Activated naive CD8-positive, alpha-beta T cell treated with anti-CD3 and anti-CD28 coated beads for 36 hours (primary cell): ENCODE data around the gene GFPT1. TPM values are rescaled to one million over a fixed set of nuclear protein-coding genes. Genes with fewer than 3 reads are reported as not detected.

ENCODE experiments used
- DNase-seq: peaks from one replicate; pipeline ENCODE4 v3.0.0; 2021
- H3K27ac Mint-ChIP-seq: one replicate; pipeline ENCODE4 v1.8.0; 2022; ENCODE audit warnings: mild to moderate bottlenecking, moderate library complexity, mixed read lengths
- H3K27me3 Mint-ChIP-seq: one replicate; pipeline ENCODE4 v1.8.0; 2022; ENCODE audit warnings: mild to moderate bottlenecking, mixed read lengths
- H3K36me3 Mint-ChIP-seq: one replicate; pipeline ENCODE4 v1.8.0; 2021; ENCODE audit warnings: mild to moderate bottlenecking, mixed read lengths
- H3K4me1 Mint-ChIP-seq: one replicate; pipeline ENCODE4 v1.8.0; 2021; ENCODE audit warnings: mixed read lengths
- H3K4me3 Mint-ChIP-seq: one replicate; pipeline ENCODE4 v1.8.0; 2022; ENCODE audit warnings: mild to moderate bottlenecking, moderate library complexity, mixed read lengths
- H3K9me3 Mint-ChIP-seq: one replicate; pipeline ENCODE4 v1.8.0; 2022; ENCODE audit warnings: mixed read lengths
- total RNA-seq, 2 experiments: library from RNA; stranded (reverse); gene quantifications; one replicate each; pipeline ENCODE4 v1.2.3, GENCODE V29; 2021

The GFPT1 gene
- total RNA-seq, 2 experiments from 2014 or later = 34.3 to 35.7 TPM

DNA sequence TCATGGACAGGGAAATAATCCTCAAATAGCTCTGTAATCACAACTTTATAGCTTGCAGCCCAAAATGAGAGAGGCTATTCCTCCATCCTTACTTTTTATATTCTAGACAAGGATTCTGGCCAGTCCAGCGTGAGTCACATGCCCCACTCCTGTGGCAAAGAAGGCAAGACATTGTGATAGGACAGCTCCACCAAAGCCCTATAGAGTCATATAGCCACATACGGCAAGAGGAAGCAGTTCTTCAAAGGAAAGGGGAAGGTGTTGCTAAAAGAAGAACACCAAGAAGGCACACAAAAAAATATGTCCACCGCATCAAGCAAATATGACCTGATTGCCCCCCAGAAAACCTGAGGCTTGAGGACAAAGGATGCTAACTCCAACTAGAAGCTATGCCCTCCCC, 3.4 kb upstream of the GFPT1 start:
- no peaks in the 10 kb centered on the region for H3K9me3 Mint-ChIP-seq
- H3K4me1 Mint-ChIP-seq = peaks cover 17% of the 10 kb centered on the region
- H3K36me3 Mint-ChIP-seq = peaks cover 17% of the 10 kb centered on the region
- no peak overlapping the region for H3K4me3 Mint-ChIP-seq
- no peak overlapping the region for H3K27ac Mint-ChIP-seq
- DNase-seq = no peak
- H3K27me3 Mint-ChIP-seq = no peaks in the 10 kb centered on the region

DNA sequence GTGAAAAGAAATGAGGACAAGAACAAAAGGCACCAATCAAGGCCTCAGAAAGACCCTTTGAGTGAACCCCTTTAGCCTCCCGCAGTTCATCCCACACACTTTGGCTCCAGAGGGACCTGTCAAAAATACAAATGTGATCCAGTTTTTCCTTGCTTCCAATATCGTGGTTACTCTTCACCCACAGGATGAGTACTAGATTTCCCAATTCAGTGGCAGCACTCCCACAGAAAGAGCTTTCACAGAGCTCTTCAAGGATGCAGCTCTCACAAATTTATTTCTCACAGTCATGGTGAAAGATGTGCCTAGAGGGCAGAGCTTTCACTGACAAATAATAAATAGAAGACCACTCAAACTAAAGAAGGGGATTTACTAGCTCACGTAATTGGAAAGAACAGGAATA, 3.0 kb upstream of the GFPT1 start:
- peaks cover 18% of the 10 kb centered on the region for H3K4me1 Mint-ChIP-seq
- H3K36me3 Mint-ChIP-seq = peaks cover 15% of the 10 kb centered on the region
- no peak for DNase-seq
- H3K9me3 Mint-ChIP-seq = no peaks in the 10 kb centered on the region
- H3K4me3 Mint-ChIP-seq = no peak overlapping the region
- no peaks in the 10 kb centered on the region for H3K27me3 Mint-ChIP-seq
- no peak overlapping the region for H3K27ac Mint-ChIP-seq

DNA sequence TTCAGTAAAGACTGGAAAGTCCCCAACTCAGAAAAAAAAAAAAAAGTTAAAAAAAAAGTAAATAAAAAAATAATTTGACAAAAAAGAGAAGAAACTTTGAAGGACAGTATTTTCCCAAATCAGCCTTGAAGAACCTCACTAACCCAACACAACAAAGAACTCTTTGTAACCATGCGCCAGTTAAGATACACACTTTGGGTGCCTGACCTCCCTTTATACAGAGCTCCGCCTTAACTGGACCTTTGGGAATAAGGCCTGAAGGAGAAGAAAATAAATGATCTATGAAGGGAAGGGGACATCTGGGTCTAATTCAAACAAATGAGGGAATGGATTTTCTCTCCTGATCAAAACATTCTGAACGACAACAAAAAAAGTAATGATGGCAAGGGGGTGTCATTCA, 2.2 kb upstream of the GFPT1 start:
- no peaks in the 10 kb centered on the region for H3K9me3 Mint-ChIP-seq
- no peaks in the 10 kb centered on the region for H3K27me3 Mint-ChIP-seq
- H3K4me3 Mint-ChIP-seq = no peak overlapping the region
- DNase-seq = no peak
- no peak overlapping the region for H3K27ac Mint-ChIP-seq
- peaks cover 8% of the 10 kb centered on the region for H3K36me3 Mint-ChIP-seq
- peaks cover 20% of the 10 kb centered on the region for H3K4me1 Mint-ChIP-seq

DNA sequence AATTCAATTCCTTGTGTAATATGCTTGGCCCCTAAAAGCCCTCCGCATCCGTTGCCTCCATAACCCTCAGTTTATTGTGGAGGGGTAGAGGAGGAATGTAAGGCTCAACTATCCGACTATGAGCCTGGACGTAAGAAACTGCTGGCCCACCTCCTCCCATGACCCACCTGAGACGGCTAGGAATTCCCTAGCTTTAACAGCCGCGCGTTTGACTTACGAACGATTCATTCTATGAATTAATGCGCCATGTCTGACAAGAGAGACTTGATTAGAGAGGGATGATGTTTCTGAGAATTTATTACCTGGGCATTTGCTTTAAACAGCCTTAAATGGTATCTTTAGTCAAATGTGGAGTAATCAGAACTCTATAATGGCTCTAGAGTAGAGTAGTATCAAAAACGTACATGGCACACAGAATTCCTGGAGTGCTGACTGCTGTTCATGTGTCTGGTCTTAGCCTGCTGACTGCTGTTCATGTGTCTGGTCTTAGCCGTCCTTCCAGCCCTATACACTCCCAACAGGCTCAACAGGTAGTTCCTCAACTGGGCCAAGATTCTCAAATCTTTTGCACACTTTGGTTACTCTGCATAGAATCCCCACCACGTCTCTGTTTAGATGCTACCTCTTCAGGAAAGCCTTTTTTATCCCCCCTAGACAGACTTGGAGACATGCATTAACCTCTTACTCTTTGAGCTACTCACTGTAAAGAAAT, 899 bp upstream of the GFPT1 start:
- Mint-ChIP-seq H3K36me3 (peaks cover 2% of the 10 kb centered on the region), H3K27me3 (no peaks in the 10 kb centered on the region), H3K4me3 (peak overlapping the region; percentile 91), H3K4me1 (peaks cover 27% of the 10 kb centered on the region), H3K27ac (peak overlapping the region; percentile 88), H3K9me3 (no peaks in the 10 kb centered on the region)
- DNase-seq = no peak

DNA sequence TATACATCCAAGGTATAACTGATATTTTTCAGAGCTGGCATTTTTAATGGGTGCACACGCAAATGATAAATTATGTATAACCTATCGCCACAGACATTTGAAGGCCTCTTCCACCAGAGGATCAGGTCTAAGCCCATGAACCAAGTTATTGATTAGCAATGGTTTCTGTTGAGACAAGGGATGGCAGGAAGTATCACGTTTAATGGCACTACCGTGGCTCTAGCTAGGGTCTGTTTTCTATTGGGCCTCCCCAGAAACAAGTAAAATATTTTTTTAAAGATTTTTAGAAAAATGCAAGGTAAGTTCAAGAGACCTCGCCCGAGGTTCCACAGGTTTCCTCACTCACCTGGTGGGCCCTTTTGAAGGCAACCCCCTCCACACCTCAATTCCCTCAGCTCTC, 667 bp downstream of the GFPT1 start:
- Mint-ChIP-seq H3K4me3 (peak overlapping the region; percentile 91), H3K27ac (peak overlapping the region; percentile 79), H3K4me1 (peaks cover 38% of the 10 kb centered on the region), H3K27me3 (no peaks in the 10 kb centered on the region), H3K36me3 (peaks cover 8% of the 10 kb centered on the region), H3K9me3 (no peaks in the 10 kb centered on the region)
- DNase-seq = no peak

DNA sequence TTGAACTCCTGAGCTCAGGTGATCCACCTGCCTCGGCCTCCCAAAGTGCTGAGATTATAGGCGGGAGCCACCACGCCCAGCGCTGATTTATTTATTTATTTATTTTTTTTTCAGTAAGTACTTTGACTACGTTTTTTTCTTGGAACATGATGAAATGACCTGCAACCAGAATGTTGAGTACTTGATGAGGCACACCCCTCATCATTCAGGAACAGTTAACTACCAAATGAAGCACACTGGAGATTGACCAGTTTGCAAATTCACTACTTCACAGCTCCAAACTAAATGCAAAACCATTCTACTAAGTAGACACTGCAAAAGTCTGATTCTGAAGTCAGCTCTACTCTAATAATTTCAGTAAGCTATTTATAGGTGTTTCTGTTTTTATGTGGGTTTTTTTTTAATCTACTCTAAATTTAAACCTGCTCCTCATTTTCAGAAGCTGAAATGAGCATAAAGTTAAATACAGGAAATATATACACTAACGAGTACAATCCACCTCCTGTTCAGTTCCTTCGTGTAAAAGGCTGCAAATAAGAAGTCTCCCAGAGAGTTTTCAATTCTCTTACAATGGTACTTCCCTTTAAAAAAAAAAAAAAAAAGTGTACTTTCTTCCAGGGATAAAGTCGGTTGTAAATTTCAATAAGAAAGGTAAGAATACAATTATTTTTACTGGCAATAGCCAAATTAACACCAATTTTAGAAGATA, 1.4 kb downstream of the GFPT1 start:
- Mint-ChIP-seq H3K27ac (no peak overlapping the region), H3K9me3 (no peaks in the 10 kb centered on the region), H3K4me3 (peak overlapping the region; percentile 91), H3K4me1 (peaks cover 41% of the 10 kb centered on the region), H3K27me3 (no peaks in the 10 kb centered on the region), H3K36me3 (peaks cover 9% of the 10 kb centered on the region)
- no peak for DNase-seq

DNA sequence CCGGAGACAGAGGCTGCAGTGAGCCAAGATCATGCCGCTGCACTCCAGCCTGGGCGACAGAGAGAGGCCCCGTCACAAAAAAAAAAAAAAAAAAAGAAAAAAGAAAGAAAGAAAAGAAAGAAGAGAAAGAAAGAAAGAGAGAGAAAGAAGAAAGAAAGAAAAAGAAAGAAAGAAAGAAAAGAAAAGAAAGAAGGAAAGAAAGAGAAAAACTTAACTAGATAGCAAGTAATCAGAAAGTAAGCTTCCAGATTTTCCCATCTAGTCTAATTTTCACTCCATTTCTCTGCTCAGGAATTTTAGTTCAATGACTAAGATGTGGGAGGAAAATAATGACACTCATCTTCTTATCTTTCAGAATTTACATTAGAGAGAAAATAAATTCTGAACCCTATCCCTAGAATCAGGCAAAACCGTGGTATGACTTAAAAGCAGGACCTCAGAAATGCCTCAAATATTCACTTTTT, 2.4 kb downstream of the GFPT1 start:
- peaks cover 44% of the 10 kb centered on the region for H3K4me1 Mint-ChIP-seq
- no peaks in the 10 kb centered on the region for H3K9me3 Mint-ChIP-seq
- H3K27ac Mint-ChIP-seq = no peak overlapping the region
- DNase-seq = no peak
- peaks cover 11% of the 10 kb centered on the region for H3K36me3 Mint-ChIP-seq
- H3K4me3 Mint-ChIP-seq = no peak overlapping the region
- H3K27me3 Mint-ChIP-seq = no peaks in the 10 kb centered on the region

DNA sequence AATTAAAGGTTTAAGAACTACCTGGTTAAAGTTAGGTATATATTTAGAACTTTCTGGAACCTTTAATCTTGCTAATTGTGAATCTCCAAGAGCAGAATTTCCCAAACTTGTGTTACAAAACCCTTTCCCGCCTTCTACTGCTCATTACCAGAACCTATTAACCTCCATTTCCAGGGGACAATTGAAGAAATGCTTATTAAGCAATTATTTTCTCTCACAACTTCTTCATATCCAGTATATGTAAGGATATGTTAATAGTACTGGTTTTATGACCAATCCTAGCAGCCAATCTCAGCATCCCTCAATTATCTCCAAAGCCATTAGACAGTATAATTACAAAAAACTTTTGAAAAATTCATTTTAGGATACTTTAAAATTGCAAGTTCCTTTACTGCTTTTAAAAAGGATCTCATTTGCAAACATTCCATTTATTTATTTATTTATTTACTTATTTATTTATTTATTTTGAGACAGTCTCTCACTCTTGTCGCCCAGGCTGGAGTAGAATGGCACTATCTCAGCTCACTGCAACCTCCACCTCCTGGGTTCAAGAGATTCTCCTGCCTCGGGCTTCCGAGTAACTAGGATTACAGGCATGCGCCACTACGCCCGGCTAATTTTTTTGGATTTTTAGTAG, 3.7 kb downstream of the GFPT1 start:
- no peak for DNase-seq
- H3K27me3 Mint-ChIP-seq = no peaks in the 10 kb centered on the region
- no peaks in the 10 kb centered on the region for H3K9me3 Mint-ChIP-seq
- no peak overlapping the region for H3K4me3 Mint-ChIP-seq
- H3K4me1 Mint-ChIP-seq = peaks cover 44% of the 10 kb centered on the region
- H3K27ac Mint-ChIP-seq = no peak overlapping the region
- peaks cover 12% of the 10 kb centered on the region for H3K36me3 Mint-ChIP-seq

DNA sequence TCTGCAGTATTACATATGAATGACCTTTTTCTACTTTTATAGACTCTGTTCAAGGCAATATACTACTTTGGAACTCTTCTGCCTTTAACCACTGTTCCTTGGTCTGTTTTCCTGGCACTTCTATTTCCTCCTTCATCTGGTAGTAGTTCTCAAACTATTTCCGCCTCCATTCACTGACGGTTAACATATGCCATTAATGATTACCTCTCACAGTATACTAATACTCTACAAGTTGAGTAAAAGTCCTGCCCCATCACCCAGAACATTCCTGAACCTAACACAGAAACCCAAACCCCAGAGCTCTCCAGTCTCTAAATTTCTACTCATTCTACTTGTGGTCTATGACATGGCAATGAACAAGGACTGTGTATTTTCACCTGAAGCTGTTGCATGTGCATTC, 4.5 kb downstream of the GFPT1 start:
- Mint-ChIP-seq H3K27me3 (no peaks in the 10 kb centered on the region), H3K4me1 (peaks cover 38% of the 10 kb centered on the region), H3K9me3 (no peaks in the 10 kb centered on the region), H3K4me3 (no peak overlapping the region), H3K36me3 (peaks cover 14% of the 10 kb centered on the region), H3K27ac (no peak overlapping the region)
- DNase-seq = no peak

DNA sequence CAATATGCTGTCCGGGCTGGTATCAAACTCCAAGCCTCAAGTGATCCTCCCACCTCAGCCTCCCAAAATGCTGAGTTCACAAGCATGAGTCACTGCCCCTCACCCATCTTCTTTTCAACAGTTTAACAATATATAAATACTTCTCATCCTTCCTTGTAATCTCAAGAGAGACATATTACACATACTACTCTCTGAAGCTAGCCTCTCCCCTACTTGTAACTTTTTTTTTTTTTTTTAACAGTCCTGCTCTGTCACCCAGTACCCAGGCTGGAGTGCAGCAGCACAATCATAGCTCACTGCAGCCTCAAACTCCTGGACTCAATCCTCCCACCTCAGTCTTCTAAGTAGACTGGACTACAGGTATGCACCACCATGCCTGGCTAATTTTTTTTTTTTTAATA, 5.7 kb downstream of the GFPT1 start:
- peaks cover 37% of the 10 kb centered on the region for H3K4me1 Mint-ChIP-seq
- H3K36me3 Mint-ChIP-seq = peaks cover 16% of the 10 kb centered on the region
- H3K27ac Mint-ChIP-seq = no peak overlapping the region
- no peaks in the 10 kb centered on the region for H3K27me3 Mint-ChIP-seq
- no peak for DNase-seq
- H3K9me3 Mint-ChIP-seq = no peaks in the 10 kb centered on the region
- no peak overlapping the region for H3K4me3 Mint-ChIP-seq

DNA sequence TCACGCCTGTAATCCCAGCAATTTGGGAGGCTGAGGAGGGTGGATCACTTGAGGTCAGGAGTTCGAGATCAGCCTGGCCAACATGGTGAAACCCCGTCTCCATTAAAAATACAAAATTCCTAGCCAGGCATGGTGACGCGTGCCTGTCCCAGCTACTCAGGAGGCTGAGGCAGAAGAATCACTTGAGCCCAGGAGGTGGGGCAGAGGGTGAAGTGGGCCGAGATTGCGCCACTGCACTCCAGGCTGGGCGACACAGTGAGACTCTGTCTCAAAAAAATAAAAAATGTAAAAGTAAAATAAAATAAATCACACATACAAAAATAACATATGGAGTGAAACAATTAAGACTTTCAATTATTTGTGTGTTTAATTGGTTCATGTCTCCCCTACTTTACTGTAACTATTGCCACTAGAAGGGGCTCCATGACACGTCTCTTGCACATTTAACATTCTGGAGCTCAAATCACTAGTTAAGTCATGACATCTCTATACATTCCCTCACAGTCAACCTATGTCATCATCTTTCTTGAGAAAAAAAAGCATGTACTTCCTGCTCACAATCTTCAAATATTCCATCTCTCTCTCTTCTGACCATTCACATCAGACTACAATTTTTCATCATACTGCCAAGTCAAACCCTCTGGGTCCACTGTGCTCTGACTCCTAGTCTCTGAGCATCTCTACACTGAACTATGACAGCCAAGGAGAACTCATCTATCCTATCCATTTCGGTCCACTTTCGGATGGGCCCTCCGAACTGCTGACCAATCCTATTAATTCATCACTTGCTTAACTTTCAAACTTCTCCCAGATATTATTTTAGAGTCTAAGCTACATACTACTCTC, 6.7 kb downstream of the GFPT1 start:
- H3K27me3 Mint-ChIP-seq = no peaks in the 10 kb centered on the region

DNA sequence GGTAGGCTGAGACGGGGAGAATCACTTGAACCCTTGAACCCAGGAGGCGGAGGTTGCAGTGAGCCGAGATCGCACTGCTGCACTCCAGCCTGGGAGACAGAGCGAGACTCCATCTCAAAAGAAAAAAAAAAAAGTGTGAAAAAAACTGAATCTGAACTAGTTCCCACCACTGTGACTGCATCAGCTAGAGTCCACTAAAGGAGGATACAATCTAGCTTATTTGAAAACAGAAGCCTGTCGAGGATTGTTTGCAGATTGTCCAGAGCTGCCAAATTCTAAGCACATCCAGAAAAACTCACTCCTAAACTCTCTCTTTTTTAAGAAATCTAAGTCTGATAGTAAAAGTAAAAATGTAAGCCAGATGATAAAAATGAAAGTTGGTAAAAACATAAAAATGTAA, 10.6 kb downstream of the GFPT1 start:
- no peak for DNase-seq
- Mint-ChIP-seq H3K27ac (no peak overlapping the region), H3K4me1 (peaks cover 16% of the 10 kb centered on the region), H3K27me3 (no peaks in the 10 kb centered on the region), H3K4me3 (no peak overlapping the region), H3K9me3 (no peaks in the 10 kb centered on the region), H3K36me3 (peaks cover 8% of the 10 kb centered on the region)

More for the DNA sequence above, 6.7 kb downstream of the GFPT1 start:
- Mint-ChIP-seq H3K4me3 (no peak overlapping the region), H3K4me1 (peaks cover 35% of the 10 kb centered on the region), H3K36me3 (peaks cover 16% of the 10 kb centered on the region), H3K9me3 (no peaks in the 10 kb centered on the region), H3K27ac (no peak overlapping the region)
- DNase-seq = no peak

DNA sequence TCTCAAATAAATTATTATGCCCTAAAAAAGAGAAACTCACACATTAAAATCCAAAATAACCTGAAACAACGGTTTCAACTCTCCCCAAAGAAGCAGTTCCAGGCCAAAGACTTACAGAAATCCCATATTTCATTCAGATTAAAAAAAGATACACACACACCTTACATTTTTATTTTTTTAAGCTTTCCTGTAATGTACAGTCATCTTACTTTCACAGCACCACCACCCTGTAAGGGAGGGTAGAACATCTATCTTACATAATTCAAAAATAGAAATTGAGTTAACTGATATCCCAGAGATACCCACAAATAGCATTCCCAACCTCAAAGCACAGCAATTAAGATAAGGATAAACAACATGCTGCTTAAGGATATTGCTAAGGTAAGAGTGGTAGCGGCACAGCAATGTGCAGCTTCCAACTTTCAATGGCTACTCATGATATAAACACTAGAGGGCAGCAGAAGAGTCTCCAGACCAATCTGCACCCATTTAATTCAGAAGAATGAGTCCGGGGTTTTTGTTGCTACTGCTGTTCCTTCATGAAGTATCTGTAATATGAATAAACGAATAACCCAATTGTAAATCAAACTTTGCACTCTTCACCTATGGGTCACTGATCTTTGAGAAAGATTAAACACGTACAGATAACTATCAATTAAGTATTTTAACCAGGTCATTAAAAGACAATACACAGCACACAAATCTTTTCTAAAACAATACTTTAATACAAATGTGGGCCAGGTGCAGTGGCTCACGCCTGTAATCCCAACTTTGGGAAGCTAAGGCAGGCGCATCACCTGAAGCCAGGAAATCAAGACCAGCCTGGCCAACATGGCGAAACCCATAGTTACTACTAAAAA, 11.3 kb downstream of the GFPT1 start:
- no peak overlapping the region for H3K27ac Mint-ChIP-seq
- peaks cover 13% of the 10 kb centered on the region for H3K4me1 Mint-ChIP-seq
- H3K4me3 Mint-ChIP-seq = no peak overlapping the region
- no peaks in the 10 kb centered on the region for H3K27me3 Mint-ChIP-seq
- peaks cover 8% of the 10 kb centered on the region for H3K36me3 Mint-ChIP-seq
- DNase-seq = no peak
- H3K9me3 Mint-ChIP-seq = no peaks in the 10 kb centered on the region

DNA sequence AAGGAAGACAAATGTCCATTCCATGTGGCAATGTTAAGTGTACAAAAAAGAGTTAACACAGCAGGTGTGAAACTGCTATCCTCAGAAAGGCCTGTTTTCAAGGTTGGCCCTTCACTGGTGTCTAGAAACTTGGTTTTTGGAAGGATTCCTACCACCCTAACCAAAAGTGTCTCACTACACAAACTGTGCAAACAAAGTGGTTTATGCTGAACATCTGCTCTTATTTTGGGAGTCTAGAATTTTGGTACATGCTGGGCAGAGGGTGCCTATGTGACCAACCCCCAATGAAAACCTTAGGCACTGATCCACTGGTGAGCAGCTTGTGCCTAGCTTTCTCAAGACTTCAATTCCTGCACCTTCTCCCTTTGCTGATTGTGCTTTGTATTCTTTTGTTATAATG, 14.3 kb downstream of the GFPT1 start:
- H3K4me3 Mint-ChIP-seq = no peak overlapping the region
- no peak for DNase-seq
- H3K27me3 Mint-ChIP-seq = no peaks in the 10 kb centered on the region
- H3K9me3 Mint-ChIP-seq = no peaks in the 10 kb centered on the region
- H3K27ac Mint-ChIP-seq = no peak overlapping the region
- H3K4me1 Mint-ChIP-seq = peaks cover 9% of the 10 kb centered on the region
- H3K36me3 Mint-ChIP-seq = peaks cover 22% of the 10 kb centered on the region
